HT1080 (cell line): ENCODE measurements around the gene ZBTB7C. TPM values are rescaled to one million over a fixed set of nuclear protein-coding genes. Genes with fewer than 3 reads are reported as not detected.
A peak's percentile ranks its signal among the peaks of the same experiment; 100 is the strongest.

Source experiments
- DNase-seq: peaks from one replicate; pipeline ENCODE4 v3.0.0-alpha.2; 2015; ENCODE audit warnings: low read depth
- total RNA-seq: library from RNA; depleted of rRNA; stranded (reverse); fragments of >200 nt; shearing (Covaris generic); gene quantifications from 2 replicates; pipeline ENCODE4 v1.2.3, GENCODE V29; 2014

ZBTB7C gene
- total RNA-seq, 1 experiment from 2014 or later: 0.05 TPM

DNA sequence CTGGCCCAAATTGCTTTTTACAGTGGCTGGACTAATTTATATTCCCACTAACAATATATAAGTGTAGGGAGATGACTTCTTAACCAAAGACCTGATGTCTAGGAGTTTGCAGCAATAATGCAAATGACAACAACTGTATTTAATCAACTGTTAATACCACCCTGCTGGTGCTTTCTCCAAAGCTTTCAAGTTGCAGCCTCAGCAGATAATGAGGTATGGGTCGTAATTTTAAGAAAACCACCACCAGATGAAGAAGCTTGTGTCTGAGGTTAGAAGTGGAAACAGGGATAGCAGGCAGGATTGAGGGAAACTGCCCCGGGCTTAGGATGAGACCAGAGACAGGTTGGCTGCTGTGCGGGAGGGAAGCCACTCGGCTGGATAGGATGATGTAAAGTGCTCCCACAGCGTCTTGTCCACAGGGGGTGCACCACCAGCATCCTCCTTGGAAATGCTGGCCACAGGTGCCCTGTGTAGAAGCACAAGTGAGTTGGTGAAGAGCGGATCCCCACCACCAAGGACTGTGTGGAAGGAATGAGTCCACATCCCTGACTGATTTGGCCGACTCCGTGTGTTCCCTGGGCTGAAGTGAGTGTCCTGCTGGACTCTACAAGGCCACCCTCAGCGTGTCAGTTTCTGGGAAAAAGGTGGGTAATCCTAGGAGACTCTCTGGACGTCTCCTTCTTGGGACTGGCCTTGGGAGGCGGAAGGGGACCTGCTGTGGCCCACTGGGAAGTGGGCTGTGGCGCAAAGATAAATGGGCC, 402.6 kb downstream of the ZBTB7C start:
- DNase-seq: no peak

DNA sequence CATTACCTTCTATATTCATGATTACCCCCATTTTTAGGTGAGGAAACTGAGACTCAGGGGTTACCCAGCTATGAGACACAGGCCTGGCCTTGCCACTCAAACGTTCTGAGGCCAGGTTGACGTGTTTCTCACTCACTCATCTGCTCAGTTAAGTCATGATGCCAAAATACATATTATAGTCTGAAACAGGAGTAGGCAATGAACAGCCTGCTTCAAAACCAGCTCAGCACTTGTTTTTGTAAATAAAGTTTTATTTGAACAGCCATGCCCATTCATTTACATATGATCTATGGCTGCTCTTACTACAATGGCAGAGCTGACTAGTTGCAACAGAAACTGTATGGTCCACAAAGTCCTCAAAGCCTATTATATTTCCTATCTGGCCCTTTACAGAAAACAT, 404.6 kb downstream of the ZBTB7C start:
- DNase-seq: no peak

DNA sequence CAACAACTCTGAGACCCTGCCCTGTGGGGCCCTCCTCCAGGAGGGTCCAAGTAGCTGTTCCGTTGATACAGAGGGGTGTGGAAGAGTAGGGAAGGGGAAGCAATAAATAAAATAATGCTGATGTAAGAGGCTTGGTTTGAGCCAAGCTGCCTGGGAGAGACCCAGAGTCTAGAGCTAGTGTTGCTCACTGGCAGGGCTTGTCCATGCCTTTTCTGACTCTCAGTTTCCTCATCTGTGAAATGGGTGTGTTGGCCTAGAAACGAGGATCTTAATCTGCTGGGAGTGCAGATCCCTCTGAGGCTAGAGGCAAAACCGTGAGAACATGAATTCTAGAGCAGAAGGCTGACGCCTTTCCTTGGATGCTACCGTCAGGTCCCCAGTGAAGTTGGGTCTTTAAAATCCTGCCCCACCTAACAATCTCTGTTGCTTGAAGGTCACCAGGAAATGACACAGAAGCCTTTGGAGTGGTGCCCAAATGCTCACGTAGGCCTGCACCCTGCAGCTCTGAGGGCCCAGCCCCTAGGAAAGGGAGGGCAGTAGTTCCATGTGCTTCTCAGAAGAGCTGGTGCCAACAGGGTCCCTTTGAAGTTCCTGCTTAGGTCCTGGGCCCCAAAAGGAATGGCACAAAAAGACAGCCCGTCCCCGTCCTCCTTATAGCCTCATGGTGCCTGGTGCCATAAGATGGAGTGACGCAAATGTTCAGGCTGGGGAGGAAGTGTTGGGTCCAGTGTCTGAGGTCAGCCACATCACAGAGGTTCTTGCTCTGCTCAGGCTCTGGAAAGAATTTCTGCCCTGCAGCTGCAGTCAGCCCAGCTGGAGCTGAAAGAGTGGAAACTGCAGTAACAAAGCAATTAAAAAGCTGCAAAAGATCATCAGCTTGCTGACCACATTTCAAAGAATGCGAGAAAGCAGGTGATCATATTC, 405.5 kb downstream of the ZBTB7C start:
- DNase-seq: peak; percentile 85

DNA sequence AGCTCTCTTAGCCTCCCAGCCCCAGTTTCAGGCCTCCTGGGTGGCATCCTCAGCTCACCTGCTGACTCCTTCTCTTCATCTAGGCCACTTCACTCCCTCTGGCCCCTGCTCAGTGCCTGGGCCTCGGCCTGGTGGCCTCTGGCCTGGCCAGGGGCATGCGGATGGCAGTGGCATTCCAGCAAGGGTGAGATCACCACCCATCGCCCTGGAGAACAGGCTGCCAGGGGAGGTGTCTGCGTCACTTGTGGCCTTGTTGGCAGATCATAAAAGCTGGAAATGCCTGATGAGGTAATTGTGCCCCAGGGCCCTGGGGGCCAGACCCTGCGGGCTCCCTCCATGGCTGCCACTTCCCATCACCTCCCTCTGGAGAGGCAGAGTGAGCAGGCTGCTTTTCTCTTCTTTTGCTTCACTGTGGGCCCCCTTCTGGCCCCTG, 406.2 kb downstream of the ZBTB7C start:
- DNase-seq: peak; percentile 94

DNA sequence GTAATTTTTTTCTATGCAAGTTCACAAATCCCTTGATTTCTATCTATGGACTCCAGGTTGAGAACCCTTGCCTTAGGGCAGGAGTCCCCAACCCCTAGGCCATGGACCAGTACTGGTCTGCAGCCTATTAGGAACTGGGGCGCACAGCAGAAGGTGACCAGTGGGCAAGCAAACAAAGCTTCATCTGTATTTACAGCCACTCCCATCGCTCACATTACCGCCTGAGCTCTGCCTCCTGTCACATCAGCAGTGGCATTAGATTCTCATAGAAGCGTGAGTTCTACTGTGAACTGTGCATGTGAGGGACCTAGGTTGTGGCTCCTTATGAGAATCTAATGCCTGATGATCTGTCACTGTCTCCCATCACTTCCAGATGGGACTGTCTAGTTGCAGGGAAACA, 408.5 kb downstream of the ZBTB7C start:
- no peak for DNase-seq

DNA sequence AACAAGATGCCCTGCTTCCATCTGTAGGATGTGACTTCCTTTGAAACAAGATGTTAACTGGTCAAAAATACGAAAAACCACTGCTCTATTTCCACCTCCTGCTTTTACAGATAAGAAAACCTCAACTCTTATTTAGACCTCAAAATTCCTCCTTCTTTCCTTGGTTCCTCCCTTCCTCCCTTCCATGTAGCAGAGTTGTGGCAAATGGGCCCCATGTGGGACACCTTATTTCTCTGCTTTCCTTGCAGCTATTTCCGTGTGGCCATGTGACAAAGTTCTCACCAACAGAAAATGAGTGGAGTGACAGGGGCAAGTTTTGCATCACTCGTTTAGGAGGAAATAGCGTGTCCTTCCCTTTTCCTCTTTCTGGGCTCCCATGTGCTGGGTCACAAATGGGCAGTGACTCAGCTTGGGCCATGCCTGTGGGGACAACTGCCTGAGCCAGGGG, 409.4 kb downstream of the ZBTB7C start:
- no peak for DNase-seq

DNA sequence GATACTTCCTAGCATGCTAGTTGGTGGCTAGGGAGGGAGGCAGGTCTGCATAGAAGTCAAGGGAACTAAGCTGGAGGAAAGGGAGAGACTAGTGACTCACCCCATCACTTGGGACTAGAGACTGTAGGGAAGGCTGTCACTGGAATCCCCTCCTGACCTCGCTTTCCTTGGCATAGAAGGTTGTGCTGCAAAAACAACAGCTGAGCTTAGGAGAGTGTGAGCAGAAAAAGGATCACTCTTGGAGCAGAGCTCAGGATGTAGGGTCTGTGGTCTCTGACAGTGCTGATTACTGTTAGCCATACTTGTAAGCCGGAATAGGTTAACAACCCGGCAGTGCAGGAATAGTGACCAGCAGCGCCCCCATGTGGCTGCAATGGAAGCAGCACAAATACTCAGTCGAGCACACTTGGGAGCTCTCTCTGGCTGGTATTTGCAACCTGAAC, 411.8 kb downstream of the ZBTB7C start:
- DNase-seq: peak; percentile 47

DNA sequence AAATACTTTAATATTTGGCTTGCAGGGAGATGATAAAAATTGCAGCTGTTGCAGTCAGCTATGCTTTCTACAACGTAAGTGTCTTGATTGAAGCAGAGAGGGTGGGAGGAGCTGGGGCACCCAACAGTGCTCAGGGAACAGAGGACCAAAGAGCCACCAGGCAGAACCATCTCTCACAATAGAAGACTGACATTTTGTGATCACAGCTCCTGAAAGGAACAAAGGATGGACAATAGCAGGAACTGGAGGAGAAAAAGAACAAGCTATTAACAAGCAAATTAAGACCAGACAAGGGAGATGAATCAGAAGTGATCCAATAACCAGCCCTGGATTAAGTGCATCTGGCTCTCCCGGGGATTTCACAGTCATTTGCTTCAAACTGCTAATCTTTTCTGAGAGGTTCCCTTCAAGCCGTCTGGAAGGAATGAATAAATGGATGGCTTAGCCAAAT, 413.1 kb downstream of the ZBTB7C start:
- no peak for DNase-seq

DNA sequence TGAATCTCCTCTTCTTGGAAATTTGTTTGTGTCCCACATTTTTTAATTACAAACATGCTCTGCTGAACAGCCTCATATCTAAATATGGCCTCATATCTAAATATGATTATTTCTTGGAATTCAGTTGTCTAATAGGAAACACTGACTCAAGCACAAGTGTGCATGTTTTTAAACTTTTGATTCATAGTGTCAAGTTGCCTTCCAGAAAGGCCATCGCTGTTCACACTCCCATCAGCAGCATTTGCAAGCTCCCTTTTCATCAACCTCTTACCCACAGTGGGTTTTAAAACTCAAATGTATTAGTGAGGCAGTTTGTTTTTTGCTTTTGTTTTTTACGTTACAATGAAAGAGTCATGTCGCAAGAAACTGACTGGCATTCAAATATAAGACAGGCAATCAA, 413.5 kb downstream of the ZBTB7C start:
- no peak for DNase-seq

DNA sequence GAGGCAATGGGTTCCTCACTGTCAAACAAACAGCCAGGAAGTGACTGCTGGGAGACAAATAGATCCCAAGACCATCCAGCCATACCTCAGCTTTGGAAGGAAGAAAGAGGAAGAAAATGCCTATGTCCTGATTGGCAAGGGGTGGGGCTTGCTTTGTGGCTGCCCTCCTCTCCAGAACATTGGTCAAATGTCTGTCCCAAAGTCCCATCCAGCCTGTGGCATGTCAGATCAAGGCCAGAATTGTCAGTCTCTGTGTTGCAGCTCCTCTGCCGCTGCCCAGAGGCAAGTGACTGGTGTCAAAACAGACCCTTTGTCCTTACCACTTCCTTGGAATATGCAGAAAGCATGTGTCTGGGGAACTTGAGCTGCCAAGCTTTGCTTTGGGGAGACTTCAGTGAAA, 415.8 kb downstream of the ZBTB7C start:
- DNase-seq: no peak

DNA sequence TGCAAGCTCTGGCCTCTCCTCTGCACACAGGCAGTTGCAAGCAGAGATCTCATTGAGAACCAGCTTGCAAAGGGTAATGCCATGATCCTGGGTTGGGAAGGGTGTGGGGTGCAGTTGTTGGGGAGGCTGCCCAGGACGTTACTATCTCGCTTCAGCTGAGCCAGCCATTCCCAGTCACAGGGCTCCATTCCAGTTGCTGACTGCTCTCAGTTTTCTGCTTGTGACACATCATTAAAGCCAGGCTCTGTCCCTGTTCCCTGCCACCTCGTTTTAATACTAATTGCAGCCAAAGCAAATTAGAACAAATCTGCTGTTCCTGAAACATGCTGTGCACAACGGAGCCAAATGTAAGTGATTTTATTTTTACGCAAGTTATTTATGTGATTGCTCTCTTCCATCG, 416.2 kb downstream of the ZBTB7C start:
- DNase-seq: no peak

DNA sequence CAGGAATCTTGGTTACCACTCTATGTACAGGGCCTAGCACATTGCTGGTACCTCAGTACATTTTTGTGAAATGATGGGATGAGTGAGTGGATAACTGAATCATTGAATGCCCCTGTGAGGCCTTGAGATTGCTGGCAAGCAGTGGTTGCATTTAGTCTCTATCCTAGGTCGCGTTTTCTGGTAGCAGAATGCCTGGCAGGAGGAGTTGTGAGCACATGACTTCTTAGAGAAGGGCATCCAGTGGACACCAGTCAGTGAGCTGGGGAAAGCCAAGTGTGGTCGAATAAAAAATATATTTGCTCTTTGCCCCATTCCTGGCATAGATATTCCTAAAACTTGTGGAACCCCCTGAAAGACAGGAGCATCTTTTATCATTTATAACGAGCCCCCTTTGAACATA, 416.9 kb downstream of the ZBTB7C start:
- DNase-seq: no peak

DNA sequence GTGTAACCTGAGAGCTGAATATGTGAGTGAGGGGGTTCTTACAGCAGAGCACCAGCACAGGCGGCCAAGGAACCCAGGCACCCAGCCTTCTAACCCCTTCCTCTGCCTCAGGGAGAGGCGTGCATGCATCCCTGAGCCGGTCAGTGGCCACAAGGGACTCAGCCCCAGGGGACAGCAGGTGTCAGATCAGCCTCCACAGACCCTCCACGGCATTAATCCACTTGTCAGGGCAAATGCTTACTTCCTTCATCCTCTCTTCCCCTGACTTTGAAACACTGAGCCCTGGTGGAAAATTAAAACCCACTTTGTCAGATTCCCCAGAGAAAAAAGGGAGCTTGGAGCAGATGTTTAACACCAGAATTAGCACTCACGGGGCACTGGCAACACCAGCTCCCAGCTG, 418.2 kb downstream of the ZBTB7C start:
- no peak for DNase-seq

DNA sequence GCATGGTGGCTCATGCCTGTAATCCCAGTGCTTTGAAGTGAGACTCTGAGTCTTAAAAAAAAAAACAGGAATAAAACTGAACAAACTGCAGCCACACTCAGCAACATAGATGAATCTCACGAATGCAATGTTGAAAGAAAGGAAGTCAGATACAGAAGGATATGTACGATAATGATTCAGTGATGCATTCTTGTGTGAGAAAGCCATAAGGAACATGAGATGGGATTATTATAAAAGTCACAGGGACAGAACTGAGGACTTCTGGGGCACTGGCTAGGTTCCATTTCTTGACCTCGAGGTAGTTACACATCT, 421.8 kb downstream of the ZBTB7C start:
- peak; percentile 8 for DNase-seq

DNA sequence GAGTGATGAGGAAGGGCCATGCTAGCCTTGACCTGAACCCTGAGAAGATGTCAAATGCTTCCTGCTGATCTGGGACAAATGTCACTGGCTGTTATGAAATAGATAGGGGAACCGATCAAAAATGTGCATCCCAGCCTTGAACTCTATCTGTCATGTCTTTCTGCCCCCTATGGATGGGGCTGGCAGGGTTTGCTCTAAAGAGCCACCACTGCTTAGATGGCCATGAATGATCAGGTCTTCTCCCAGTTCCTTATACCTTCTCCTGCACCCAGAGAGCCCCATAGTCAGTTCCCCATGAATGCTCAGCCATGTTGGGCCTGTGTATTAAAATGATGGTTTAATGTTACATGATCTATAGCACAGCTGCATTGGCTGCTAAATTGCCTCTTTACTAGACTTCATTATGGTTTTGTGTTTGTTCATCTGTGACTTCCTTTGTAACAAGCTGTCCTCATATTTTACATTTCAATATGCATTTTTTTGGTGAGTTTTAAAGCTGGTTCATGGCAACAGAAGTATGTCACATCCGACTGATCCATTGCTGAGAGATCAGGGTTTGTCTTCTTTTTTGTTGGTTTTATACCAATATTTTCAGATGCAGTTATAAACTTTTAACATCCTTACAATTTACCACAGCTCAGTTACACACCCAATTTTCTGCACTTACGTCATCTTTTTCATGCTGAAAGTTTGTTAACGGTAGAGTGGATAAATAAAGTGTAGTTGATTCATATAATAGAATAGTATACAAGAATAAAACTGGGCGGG, 422.4 kb downstream of the ZBTB7C start:
- no peak for DNase-seq

DNA sequence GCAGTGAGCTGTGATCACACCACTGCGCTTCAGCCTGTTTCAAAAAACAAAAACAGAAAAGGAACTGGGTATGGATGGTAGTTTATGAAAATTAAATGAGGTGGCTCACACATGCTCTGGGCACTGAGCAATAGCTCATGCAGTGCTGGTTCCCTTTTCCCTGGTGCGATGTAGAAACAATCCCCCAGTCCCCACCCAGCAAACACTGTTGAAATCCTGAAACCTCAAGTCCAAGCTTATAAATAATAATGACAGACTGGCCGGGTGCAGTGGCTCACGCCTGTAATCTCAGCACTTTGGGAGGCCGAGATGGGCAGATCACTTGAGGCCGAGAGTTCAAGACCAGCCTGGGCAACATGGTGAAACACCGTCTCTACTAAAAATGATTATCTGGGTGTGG, 423.3 kb downstream of the ZBTB7C start:
- DNase-seq: no peak

DNA sequence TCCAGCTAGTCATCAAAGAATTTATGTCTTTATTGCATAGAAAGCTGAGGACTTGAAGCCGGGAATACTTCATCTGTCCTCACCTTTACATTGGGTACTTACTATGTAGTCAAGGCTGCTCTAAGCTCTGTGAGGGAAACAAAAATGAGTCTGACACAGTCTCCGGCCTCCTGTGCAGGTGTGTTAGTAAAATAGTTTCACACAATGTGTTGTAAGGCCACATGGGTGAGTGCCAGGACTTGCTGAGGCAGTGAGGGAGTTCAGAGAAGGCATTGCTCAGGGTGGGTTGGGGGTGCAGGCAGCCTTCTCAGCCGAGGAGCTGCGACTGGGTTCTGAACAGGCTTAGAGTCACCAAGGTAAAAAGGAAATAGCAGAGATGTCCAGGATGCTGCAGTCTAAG, 424.2 kb downstream of the ZBTB7C start:
- no peak for DNase-seq

DNA sequence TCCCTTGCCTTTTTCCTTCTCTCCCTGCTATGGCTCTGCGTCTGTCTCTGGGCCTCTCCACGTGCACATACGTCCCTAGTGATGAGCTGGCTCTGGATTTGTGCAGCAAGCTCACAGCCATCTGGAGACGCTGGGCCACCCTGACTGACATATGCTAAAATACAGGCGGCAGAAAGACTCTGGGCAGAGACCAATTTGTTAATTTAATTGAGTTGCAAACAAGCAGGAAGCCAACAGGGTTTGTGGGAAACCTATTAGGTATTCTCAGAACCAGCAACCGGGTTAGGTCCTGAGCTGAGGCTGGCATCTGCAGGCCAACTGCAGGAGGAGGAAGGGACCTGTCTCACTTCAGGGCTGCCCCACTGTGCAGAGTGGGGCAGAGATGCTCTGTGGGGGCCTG, 425.2 kb downstream of the ZBTB7C start:
- DNase-seq: no peak

DNA sequence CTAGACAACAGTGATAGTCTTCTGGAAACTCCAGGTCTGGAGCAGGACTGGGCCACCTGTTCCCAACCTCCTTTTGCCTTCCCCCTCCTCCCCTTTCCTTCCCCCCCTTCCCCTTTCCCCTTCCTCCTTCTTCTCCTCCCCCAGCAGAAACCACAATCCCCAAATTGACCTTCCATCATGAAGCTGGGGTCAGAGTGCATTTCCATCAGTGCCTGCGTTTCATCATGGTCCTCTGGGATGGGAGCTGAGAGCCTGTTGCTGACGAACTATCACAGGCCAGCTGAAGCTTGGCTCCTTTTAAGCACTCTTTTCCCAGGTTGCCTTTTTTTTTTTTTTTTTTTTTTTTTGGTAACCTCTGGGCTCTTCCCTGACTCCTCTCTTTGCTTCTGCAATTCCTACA, 426.1 kb downstream of the ZBTB7C start:
- no peak for DNase-seq

DNA sequence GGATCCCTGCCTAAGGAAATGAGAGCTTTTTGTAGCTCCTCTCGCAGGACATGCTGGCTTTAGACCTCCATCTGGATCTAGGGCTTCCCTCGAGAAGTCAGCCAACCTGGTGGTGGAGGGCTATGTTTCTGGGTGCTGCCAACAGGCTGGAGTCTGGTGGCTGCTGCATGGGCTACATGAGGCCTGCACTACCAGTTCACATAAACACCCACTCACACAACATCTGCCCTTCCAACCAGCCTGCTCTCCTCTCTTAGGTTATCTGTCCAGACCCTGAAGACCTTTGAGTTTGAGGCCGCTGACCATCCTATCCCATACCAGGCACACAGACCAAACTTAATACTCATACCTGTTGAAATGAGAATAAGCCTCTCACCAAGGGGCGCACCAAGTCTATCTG, 427.4 kb downstream of the ZBTB7C start:
- no peak for DNase-seq

DNA sequence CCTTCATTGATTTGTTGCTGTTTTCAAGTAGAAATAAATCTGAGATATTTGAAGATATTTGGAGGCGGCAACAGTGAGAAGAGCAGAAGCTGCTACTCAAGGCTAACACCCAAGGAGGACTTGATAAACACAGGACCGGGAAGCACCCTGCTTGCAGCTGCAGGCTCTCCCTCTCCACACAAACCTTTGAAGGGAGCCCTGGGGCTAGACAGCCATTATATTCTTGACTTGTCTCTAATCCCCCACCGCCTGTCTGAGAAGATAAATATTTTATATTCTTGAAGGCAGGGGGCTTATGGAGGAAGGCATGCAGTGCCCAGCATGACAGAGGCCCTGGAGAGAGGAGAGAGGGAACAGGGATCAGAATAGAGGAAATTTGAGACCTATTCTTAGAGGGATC, 427.9 kb downstream of the ZBTB7C start:
- no peak for DNase-seq
